GM10266 (cell line): ENCODE measurements around the gene DHRS3.
A peak's percentile ranks its signal among the peaks of the same experiment; 100 is the strongest.

Experiments
- DNase-seq: peaks from one replicate; pipeline ENCODE4 v3.0.0; 2012; ENCODE audit errors: extremely low spot score
- TF ChIP-seq, protein P1 (sequence below): IDR thresholded peaks from 2 replicates; pipeline ENCODE4 v1.5.1; 2012; ENCODE audit warnings: mild to moderate bottlenecking, low read depth; ENCODE audit not compliant: control insufficient read depth, insufficient read depth; ENCODE audit errors: missing control alignments

The DHRS3 gene

DNA sequence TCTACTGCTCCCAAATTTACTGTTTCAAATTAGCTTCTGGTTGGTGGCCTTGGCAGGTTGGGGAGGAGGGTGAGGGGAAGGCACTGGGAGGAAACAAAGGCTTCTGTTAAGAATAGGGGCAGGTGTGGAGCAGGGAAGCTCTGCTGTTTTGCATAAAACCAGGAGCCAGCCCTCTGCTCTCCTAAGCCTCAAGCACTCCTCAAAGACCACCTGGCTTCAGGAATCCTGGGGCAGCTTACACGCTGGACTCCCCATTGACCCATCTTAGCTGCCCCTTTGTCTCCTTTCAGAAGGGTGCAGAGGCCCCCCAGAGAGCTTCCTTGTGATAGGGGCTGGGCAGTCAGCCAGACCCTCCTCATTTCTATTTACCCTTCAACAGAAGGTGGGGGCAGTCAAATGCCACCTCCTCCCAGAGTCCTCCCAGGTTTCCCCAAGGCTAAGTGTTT is 11.5 kb upstream of the DHRS3 start:
- TF ChIP-seq, protein P1, sequence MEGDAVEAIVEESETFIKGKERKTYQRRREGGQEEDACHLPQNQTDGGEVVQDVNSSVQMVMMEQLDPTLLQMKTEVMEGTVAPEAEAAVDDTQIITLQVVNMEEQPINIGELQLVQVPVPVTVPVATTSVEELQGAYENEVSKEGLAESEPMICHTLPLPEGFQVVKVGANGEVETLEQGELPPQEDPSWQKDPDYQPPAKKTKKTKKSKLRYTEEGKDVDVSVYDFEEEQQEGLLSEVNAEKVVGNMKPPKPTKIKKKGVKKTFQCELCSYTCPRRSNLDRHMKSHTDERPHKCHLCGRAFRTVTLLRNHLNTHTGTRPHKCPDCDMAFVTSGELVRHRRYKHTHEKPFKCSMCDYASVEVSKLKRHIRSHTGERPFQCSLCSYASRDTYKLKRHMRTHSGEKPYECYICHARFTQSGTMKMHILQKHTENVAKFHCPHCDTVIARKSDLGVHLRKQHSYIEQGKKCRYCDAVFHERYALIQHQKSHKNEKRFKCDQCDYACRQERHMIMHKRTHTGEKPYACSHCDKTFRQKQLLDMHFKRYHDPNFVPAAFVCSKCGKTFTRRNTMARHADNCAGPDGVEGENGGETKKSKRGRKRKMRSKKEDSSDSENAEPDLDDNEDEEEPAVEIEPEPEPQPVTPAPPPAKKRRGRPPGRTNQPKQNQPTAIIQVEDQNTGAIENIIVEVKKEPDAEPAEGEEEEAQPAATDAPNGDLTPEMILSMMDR, result no peak

DNA sequence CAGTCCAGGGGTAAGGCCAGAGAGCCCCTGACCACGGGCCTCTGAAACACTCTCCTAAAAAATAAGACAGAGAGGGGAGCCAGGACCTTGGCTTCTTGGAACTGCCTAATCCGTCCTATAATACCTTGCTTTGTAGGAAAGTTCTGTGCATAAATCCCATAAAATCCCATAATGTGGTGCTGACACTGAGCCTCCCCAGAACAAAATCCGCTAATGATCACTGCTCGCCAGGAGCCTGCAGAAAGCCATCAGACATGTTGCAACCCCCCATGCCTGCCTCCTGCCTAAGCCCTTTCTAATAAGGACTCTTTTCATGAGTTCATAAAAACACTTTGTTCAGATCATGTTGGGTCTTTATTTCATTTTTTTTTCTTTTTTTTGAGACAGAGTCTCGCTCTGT is 9.3 kb upstream of the DHRS3 start:
- DNase-seq, result no peak
- TF ChIP-seq, protein P1, result no peak

More for the DNA sequence above, 11.5 kb upstream of the DHRS3 start:
- no peak for DNase-seq

DNA sequence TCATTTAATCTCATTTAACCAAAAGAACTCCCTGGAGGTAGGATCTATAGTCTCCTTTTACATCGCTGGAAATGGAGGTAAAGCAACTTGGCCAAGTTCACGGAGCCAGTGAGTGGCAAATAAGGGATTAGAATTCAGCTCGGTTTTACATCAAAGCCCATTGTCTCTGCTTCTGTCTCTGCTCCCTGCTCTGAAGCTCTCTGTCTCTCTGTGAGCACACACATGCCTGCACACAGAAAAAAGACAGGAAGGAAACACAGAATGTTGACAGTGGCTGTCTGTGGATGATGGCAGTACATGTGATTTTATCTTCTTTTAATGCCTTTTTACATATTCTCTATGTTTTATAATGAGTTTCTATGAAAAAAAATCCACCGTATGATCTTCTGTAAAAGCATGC is 8.9 kb upstream of the DHRS3 start:
- TF ChIP-seq, protein P1, result no peak
- DNase-seq, result no peak

DNA sequence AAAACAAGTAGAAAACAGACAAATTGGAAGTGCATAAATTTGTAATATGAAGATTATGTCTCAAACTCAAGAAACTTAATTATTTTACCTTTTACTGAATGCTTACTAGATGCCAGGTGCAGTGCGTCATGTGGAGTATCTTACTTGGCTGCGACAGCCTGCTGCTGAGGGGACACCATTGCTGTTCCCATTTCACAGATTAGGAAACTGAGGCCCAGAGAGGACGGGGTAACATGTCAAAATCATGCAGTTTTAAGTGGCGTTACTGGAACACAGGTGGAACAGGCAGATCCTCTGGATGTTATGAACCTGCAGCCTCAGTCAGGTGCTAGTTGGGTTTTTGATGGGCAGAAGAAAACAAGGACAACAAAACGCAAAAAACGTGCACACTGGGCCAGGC is 7.3 kb upstream of the DHRS3 start:
- no peak for DNase-seq
- TF ChIP-seq, protein P1, result no peak

DNA sequence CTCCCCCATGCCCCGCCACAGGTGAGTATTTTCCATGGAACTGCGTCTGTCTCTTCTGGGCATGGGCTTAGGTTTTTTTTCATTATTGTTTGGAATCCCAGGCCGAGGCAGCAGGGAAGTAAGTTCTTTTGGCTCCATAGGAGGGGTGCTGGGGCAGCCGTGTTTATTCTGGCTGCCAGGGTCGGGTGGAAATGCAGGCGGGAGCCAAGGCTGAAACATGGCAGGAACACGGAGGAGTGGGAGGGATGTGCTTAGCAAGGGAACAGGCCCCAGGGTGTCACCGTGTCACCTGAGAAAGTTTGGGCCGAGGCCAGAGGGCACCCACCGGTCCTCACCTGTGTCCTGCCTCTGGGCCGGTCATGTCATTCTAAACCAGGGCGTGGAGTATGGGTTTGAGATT is 4.5 kb upstream of the DHRS3 start:
- no peak for DNase-seq

DNA sequence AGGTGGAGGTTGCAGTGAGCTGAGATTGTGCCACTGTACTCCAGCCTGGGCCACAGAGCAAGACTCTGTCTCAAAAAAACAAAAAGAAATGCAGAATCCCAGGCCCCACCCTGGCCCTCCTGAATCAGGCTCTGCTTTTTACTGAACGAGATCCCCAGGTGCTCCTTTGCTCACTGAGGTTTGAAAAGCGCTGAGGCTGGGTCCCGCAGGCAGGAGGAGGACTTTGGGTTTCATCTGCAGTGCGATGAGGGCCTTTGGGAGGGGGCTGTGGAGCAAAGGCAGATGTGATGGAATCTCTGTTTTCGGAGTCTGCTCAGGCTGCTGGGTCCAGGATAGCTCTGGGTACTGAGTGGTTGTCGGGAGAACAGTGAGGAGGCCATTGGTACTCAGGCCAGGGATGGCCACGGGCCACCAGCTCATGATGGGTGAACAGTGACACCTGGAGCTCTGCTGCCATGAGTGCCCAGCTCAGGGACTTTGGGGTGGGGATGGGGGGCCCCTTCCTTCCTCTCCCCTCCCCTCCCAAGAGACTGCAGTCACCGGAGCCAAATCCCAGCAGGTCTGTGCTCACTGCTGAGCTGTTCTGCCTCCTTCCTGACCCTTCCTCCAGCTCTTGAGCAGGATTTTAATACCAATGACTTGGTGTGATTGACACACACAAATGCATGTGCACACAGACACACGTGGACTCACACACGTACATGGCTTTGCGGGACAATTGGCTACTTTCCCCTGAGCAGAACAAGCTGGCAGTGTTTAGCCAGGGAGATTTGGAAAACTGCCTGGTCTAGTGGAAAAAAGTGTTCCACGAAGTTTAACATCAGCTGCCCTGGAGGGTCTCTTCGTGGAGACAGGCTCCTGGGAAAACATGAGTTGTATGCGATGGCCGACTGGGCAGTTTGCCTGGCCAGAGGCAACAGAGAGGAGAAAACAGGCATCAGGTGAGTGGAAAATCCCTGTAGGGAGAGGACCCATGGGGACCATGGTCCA is 3.6 kb upstream of the DHRS3 start:
- TF ChIP-seq, protein P1, result no peak
- DNase-seq, result peak; percentile 6

More for the DNA sequence above, 4.5 kb upstream of the DHRS3 start:
- TF ChIP-seq, protein P1, result no peak

DNA sequence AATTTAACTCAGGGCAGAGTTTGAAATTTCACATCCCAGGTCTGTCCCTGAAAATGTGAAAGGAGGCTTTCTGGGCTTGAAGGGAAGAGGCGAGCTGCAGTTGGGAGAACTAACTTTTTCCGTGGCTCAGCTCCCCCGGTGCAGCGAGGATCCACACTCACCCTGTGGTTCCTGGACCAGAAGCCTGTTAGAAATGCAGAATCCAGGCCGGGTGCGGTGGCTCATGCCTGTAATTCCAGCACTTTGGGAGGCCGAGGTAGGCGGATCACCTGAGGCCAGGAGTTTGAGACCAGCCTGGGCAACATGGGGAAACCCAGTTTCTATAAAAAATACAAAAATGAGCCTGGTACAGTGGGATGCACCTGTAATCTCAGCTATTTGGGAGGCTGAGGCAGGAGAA is 2.9 kb upstream of the DHRS3 start:
- no peak for DNase-seq

More for the DNA sequence above, 2.9 kb upstream of the DHRS3 start:
- TF ChIP-seq, protein P1, result no peak
